SW480 (cell line): ENCODE measurements around the gene ACACB.
A peak's percentile ranks its signal among the peaks of the same experiment; 100 is the strongest.

ENCODE experiments used
- DNase-seq: peaks from one replicate; pipeline ENCODE4 v3.0.0-alpha.2; 2016; ENCODE audit warnings: low spot score

The ACACB gene

DNA sequence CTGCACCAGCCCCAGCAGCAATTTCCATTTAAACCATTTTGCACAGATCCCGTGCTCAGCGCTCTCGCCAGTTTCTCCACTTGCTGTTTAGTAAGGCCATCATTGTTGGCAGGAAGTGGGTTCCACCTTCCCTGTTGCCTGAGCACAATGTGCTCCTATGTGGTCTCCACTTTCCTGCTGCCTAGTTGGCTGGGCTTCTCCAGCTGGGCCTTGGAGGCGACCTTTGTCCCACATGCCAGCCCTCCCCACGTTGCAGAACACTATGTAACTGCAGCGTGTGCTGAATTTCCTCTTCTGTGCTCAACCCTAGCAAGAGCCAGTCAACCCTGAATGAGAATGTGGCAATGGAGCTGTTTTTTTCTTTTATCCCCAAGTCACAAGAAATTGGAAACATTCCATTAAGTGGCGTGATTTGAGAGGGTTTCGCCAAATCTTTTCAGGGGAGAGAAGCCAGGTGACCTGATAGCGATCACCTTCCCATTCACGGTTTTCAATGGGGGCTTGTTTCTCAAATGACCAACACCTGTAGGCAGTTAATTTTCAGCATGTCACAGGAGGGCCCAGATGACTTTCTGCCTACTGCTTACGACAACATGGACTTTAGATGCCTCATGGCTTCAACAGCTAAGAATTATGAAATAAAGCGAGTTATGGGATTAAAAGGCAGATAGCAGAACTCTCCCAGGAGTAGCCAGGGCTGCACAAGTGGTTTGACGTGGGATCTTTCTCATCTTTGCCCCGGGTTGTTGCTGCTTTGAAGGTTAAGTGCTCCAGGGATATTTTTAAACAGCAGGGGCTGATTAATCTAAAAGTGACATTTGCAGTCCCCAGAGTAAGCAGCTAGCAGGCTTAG, at the start of gene ACACB:
Gene ACACB, plus strand, starts transcription at position 830 of the 853 bp plus-strand sequence. CDS start 22,819 bp downstream, outside the sequence.
- DNase-seq, result peak; percentile 69

DNA sequence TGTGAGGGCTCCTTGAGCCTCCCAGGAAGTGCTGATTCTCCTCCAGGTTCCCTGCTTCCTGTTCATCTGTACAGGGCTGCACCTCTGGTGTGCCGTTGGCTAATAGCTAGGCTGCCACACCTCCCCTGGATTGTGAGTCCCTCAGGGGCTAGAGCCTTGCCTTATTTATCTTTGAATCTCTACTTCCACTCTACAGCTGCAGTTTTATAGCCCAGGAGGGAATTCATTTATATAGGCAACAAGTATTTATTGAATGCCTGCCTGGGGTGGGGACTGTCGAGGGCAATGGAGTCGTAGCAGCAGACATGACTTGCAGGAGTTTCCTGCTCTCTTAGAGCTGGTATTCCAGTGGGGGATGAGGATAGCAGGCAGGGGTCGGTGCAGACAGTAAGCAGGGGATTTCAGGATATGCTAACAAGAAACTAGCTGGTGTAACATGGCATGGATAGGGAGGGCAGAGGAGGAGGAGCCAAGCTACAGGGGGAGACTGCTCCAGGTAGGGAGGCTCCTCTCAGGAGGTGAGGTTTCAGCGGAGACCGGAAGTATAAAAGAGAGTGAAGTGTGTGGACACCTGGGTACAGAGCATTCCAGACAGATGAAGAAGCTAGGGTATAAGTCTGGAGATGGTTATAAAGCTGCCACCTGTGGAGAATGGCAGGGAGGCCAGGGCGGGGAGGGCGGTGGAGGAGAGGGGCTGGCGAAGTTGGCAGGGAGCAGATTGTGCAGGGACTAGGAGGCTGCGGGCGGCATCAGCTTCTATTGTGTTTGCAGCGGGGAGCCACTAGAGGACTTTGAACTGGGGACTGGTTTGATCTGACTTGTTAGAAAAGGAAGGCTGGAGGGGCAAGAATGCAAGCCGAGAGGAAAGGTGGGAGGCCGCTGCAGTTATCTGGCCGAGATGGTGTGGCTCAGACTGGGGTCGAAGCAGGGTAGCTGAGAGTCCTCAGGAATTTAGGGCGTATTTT, 46.8 kb upstream of the ACACB start:
- no peak for DNase-seq

DNA sequence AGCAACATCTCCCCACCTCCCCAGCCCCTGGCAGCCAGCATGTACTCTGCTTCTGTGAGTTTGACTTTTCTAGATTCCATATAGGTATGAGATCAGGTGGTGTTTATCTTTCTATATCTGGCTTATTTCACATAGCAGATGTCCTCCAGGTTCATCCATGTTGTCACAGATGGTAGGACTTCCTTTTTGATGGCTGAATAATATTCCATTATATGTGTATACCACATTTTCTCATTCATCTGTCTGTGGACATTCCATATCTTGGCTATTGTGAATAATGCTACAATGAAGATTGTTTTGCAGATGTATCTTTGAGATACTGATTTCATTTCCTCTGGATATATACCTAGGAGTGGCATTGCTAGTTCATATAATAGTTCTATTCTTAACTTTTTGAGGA, 41.5 kb upstream of the ACACB start:
- no peak for DNase-seq

DNA sequence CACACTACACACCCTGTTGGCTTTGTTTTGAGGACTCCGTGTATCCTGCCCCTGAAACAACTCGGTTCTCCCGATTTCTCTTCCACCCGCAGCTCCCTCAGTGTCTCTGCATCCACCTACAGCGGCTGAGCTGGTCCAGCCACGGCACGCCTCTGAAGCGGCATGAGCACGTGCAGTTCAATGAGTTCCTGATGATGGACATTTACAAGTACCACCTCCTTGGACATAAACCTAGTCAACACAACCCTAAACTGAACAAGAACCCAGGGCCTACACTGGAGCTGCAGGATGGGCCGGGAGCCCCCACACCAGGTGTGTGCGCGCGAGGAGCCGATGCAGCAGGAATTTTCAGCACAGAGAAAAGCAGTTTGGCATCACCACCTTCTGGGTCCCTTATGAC, 33.6 kb upstream of the ACACB start:
- no peak for DNase-seq

DNA sequence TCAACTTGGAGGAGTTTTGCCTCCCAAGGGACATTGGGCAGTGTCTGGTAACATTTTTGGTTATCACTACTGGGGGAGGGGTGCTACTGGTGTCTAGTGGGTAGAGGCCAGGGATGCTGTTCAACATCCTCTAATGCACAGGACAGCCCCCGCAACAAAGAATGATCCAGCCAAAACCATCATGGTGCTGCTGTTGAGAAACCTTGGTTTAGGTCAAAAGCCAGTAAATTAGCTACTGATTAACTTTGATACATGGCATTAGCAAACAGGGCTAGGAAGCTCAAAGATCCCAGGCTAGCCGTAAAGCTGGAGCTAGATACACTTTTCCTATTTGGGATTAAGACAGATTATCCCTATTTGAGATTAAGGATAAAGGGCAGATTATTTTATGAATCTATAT, 32.0 kb upstream of the ACACB start:
- DNase-seq, result no peak

DNA sequence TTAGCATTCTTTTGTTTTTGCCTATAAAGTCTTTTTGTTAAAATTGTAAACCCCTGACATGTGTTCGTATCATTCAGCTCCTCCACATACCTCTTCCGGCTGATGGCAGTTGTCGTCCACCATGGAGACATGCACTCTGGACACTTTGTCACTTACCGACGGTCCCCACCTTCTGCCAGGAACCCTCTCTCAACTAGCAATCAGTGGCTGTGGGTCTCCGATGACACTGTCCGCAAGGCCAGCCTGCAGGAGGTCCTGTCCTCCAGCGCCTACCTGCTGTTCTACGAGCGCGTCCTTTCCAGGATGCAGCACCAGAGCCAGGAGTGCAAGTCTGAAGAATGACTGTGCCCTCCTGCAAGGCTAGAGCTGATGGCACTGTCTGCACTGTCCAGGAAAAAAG, 30.8 kb upstream of the ACACB start:
- DNase-seq, result no peak

DNA sequence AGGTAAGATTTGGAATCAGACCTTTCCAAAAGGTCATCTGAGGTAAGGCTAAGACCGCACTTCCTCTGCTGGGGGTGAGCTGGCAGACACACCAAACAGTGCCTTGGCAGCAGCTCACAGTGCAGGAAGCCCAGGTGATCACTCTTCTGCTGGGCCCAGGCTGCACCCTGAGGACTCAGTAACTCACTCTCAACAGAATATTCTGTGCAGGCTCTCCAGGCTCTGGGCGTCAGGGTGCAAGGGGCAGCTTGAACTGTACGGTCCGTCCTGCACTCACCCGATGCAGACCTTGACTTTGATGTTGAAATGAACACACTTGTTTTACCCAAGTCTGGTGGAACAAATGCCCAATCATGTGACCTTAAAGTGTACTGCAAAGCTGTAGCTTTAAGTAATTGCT, 29.1 kb upstream of the ACACB start:
- DNase-seq, result no peak

DNA sequence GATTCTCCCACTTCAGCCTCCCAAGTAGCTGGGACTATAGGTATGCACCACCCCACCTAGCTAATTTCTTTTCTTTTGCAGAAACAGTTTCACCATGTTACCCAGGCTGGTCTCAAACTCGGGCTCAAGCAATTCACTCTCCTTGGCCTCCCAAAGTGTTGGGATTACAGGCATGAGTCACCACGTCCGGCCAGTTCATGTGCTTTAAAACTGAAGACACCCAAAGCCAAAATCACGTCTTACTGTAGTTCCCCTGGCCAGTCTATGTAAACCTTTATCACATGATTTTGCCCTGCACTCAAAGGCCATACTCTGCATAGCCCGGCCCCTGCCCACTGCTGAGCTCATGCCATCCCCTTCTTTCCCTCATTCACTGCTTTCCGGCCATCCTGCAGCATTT, 27.6 kb upstream of the ACACB start:
- no peak for DNase-seq

DNA sequence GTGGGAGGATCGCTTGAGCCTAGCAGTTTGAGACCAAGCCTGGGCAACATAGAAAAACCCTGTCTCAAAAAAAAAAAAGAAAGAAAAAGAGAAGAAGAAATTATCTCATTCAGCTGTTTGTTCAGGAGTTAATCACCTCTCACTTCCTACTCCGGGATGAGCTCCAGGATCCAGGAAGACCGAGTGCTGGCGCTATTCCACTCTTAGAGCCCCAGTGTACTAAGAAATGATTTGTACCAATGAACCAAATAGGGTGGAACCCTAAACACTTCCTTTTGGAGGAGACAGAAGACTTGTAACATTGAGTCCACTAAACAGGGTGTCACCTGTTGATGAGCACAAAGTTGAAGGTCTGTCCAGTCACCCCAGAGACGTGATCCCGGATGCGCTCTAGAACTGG, 26.7 kb upstream of the ACACB start:
- no peak for DNase-seq

DNA sequence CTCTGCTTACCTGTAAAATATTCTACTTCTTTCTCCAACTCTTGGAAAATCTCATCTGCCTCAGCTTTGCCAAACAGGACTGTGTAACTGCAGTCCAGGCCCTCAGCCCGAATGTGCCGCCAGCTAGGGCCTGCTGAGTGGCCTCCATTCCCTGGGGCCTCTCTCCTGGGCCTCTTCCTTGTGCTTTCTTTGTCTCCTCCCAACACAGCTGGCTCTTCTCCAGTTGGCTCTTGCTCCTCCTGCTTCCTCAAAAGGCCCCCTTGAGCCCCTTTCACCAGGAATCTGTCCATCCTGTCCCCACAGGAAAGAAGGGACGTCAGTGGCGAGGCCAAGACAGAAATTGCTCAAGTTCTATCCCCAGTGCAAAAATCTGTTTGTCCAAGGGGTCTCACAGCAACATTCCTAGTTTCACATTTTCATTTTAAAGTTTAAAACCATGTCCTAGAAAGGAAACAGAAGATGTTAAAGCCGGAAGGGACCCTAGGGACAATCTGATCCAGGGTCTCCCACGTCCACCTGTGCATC, 23.8 kb upstream of the ACACB start:
- DNase-seq, result no peak

DNA sequence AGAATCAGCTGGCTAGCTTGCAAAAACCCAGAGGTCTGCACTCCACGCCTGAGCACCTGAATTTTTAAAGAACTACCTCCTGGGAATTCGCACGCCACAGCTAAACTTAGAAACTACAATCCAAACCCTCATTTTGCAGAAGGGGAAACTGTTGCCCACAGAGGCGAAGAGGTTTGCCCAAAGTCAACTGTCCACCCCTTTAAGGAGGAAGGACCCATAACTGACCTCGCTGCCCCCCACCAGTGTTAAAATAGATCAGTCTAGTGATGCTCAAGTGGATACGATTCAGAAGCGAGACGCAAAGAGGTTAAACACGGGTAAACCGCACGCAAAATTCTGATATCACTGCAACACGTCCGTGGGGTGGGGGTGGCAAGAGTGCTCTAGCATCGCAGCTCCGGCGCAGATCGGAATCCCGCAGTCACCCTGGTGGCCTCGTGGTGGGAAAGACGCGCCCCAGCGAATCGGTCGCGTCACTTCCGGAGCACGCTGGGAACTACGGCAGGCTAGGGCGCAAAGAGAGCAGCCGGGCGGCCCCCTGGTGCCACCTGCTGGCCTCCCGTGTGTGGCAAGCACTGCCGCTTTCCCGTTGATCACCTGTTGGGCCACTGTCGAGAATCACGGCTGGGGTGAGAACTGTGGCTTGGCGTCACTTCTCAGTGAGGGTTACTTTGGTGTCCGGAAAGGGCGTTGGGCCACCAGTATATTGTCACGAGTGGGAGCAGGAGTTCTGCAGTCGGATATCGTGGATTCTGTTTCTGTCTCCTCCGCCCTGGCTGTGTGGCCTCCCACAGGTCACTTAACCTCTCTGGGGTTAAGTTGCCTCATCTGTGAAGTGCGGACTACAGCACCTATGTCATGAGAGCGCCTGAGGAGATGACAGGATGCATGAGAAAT, 23.1 kb upstream of the ACACB start, which contains the start of gene ALKBH2:
Gene ALKBH2, minus strand, starts transcription at position 451 of the 897 bp plus-strand sequence. CDS start 686 bp downstream, outside the sequence.
- peak; percentile 87 for DNase-seq

DNA sequence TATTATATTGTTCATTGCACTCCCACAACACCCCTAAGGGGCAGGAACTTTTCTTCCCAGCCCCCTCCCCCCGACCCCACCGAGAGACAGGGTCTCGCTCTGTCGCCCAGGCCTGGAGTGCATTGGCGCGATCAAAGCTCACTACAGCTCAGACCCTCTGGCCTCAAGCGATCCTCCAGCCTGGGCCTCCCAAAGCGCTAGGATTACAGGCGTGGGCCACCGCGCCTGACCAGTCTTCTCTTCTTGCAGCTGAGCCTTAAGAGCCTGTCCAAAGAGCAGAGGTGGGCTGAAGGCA, 19.3 kb upstream of the ACACB start:
- no peak for DNase-seq

DNA sequence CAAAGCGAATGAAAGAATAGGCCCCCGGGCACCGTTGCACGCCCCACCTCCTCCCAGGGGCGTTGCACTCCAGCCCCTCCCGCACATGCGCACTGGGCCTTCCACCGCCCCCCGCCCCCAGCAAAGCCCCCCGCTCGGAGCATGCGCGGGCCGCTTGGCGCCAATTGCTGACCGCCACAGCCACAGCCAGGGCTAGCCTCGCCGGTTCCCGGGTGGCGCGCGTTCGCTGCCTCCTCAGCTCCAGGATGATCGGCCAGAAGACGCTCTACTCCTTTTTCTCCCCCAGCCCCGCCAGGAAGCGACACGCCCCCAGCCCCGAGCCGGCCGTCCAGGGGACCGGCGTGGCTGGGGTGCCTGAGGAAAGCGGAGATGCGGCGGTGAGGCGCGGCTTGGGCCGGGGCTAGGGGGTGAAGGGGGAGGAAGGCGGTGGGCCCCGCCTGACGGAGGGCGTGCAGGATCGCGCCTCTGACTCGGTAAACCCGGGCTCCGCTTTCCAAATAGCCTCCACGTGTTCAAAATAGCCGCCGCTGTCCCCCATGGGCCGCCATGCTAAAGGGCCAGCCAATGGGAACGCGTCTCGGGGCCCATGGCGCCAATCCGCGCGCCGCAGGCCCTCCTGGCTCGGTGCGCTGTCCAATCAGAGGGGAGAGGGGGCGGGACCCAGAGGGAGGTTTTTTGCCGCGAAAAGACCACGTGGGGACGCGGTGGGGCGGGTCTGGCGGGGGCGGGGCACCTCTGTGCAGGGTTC, 18.8 kb upstream of the ACACB start, which contains the start of gene UNG:
Gene UNG, plus strand, starts transcription at position 163 of the 748 bp plus-strand sequence. Its CDS starts 83 bp downstream, at position 246.
- DNase-seq, result peak; percentile 91

DNA sequence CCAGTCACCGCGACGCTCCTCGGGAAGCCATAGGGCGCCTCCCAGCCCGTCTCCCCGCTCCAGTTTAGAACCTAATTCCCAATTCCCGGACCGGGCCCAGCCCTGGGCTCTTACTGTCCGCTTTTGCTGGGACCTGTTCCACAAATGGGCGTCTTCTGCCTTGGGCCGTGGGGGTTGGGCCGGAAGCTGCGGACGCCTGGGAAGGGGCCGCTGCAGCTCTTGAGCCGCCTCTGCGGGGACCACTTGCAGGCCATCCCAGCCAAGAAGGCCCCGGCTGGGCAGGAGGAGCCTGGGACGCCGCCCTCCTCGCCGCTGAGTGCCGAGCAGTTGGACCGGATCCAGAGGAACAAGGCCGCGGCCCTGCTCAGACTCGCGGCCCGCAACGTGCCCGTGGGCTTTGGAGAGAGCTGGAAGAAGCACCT, 18.2 kb upstream of the ACACB start:
- no peak for DNase-seq

DNA sequence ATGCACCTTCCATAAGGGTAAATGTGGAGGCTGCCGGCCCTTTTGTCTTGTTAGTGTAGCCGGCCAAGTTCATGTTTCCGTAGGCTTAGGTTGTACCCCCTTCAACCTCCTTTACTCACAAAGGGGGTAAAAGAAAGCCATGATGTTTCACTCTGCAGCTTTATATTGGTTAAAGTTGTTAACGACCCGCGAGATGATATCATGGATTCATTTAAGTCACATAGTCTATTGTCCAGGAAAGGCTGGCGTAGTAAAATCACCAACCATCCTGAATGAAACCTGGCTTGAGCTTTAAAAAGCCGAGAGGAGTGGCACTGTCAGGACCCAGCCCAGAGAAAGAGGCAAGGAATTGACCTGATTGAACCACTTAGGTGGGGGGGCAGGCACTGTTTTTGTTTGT, 17.7 kb upstream of the ACACB start:
- DNase-seq, result no peak

DNA sequence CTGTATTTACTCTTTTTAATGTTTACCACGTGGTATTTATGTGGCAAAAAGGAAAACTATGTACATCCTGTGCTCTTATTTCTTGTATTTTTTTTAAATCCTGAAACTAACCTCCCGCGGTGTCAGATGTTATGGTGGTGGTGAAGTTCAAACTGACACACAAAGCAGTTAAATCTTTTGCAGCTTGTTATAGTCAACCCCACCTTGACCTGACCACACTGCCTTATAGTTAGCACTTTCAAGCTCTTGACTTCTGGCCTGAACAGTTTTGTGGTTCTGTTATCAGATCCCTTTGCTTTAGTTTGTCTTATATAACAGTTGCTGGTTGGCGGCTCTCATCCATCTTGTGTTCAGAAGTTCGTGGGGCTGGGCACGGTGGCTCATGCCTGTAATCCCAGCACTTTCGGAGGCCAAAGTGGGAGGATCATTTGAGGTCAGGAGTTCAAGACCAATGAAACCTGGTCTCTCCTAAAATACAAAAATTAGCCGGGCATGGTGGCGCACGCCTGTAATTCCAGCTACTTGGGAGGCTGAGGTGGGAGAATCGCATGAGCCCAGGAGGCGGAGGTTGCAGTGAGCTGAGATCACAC, 16.9 kb upstream of the ACACB start:
- DNase-seq, result no peak

DNA sequence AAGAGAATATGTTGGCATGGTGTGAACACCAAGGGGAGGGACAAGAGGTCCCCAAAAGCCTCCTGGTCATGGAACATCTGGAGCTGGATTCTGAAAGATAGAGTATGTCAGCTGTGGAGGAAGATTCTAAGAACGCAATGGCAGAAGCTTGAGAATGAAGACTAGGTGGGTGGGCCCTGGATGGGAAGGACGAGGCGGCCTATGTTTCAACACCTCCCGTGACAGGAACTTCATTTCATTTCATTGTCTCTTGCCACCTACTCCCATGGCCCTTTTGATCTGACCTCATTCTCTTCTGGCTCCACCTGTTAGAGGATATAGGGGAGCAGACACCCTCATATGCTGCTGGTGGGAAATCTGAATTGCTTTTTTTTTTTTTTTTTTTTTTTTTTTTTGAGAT, 15.6 kb upstream of the ACACB start:
- DNase-seq, result no peak

DNA sequence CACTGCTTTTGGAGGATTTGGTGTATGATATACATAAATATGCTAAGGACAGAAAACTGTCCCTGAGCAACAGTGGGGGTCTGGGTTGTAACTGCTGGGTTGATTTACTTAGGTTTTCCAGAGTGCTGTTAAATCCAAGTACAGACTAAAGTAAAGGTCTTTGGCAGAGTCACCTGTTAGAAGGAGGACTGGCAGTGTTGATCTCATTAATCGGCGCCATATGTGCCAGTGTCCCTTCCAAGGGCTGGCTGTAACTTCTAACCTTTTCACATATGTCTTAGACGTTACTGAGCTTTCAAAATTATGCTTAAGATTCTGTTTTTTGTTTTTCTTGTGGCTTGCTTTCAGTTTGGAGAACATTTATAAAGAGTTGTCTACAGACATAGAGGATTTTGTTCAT, 13.9 kb upstream of the ACACB start:
- no peak for DNase-seq

DNA sequence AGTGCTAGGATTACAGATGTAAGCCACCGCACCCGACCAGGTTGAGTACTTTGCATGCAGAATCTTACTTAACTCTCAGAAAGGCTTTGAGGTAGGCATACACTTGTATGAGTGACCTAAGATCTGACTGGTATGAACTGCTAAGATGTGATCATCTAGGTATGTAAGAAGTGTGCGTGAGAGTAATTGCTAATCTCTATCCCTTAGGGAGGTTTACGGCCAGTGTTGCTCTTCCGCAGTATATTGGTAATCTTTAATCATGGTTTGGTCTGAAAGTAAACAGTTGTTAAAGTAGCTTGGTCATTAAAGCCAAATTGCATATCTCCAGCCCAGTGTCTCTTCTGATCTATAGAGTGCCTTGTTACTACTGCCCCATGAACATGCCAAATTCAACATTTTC, 11.2 kb upstream of the ACACB start:
- DNase-seq, result no peak

DNA sequence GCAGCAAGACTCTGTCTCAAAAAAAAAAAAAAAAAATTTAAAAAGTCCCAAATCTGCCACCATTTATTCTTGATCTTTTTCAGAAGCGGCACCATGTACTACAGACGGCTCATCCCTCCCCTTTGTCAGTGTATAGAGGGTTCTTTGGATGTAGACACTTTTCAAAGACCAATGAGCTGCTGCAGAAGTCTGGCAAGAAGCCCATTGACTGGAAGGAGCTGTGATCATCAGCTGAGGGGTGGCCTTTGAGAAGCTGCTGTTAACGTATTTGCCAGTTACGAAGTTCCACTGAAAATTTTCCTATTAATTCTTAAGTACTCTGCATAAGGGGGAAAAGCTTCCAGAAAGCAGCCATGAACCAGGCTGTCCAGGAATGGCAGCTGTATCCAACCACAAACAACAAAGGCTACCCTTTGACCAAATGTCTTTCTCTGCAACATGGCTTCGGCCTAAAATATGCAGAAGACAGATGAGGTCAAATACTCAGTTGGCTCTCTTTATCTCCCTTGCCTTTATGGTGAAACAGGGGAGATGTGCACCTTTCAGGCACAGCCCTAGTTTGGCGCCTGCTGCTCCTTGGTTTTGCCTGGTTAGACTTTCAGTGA, 6.5 kb upstream of the ACACB start:
- no peak for DNase-seq
